Endothelial cell of umbilical vein (primary cell): Measurements from ENCODE around the gene GPR78. TPM values are rescaled to one million over a fixed set of nuclear protein-coding genes. Genes with fewer than 3 reads are reported as not detected.

Experiments
- BruUV-seq: library from RNA; stranded (reverse); fragments of 400-500 nt; replicated peaks from 2 replicates; lab custom pipeline; 2021; lab: Mats Ljungman, UMichigan
- CTCF ChIA-PET: fragments of 300-600, 350-600 bp; sonication (Branson Sonifier 250); formaldehyde crosslinking; loops from one replicate; lab custom pipeline; 2021; ENCODE audit warnings: antibody characterized with exemption, inconsistent platforms; lab: Charles Lee
- POLR2A ChIA-PET: fragments of 300-600, 350-600 bp; sonication (Branson Sonifier 250); formaldehyde crosslinking; loops from one replicate; lab custom pipeline; 2021; ENCODE audit warnings: antibody characterized with exemption, inconsistent platforms; lab: Charles Lee
- DNase-seq: peaks from one replicate; pipeline ENCODE4 v3.0.0-alpha.2; 2011; ENCODE audit warnings: low read depth, low spot score
- FAIRE-seq: peaks from 2 replicates; lab custom pipeline; 2011; peaks lifted over from hg19 to GRCh38; lab: Jason Lieb, UNC
- H2AFZ ChIP-seq: 2 replicates; pipeline ENCODE4 v1.6.0; 2012; ENCODE audit warnings: low read depth, low read length, control low read depth, inconsistent platforms
- H3K27ac ChIP-seq: 2 replicates; pipeline ENCODE4 v1.5.1; 2011; ENCODE audit warnings: low read depth, mild to moderate bottlenecking, control low read depth, low read length, moderate library complexity; ENCODE audit not compliant: insufficient read depth
- H3K27me3 ChIP-seq, 2 experiments: 2 replicates each; pipeline versions ENCODE4 v1.6.0 to v1.6.1; 2011; ENCODE audit warnings: low read length in 2 of 2, mixed read lengths in 1 of 2; ENCODE audit not compliant: control insufficient read depth in 2 of 2, insufficient read depth in 2 of 2
- H3K36me3 ChIP-seq, 2 experiments: 2 replicates in 1 of 2; 3 replicates in 1 of 2; pipeline ENCODE4 v1.5.1; 2011; ENCODE audit warnings: low read length in 2 of 2, mild to moderate bottlenecking in 1 of 2, moderate library complexity in 1 of 2; ENCODE audit not compliant: control insufficient read depth in 2 of 2, insufficient read depth in 2 of 2; ENCODE audit errors: extremely low read depth in 1 of 2
- H3K4me1 ChIP-seq: 3 replicates; pipeline ENCODE4 v1.5.1; 2011; ENCODE audit warnings: mild to moderate bottlenecking, low read length; ENCODE audit not compliant: control insufficient read depth, insufficient read depth; ENCODE audit errors: extremely low read depth
- H3K4me2 ChIP-seq: 2 replicates; pipeline ENCODE4 v1.6.1; 2011; ENCODE audit warnings: low read length, control low read depth, mixed read lengths; ENCODE audit not compliant: insufficient read depth
- H3K4me3 ChIP-seq, 3 experiments: fragments of 200-600 bp in 1 of 3; sonication (generic), shearing (Covaris generic) in 1 of 3; replicated peaks in 1 of 3; 2 replicates each; pipeline ENCODE4 v1.5.1; 2011 to 2016; ENCODE audit warnings: control low read depth in 3 of 3, low read length in 3 of 3, mild to moderate bottlenecking in 2 of 3, inconsistent platforms in 1 of 3, low read depth in 1 of 3, moderate library complexity in 1 of 3; ENCODE audit not compliant: insufficient read depth in 1 of 3
- H3K79me2 ChIP-seq: 2 replicates; pipeline ENCODE4 v1.6.0; 2012; ENCODE audit warnings: low read length, inconsistent platforms; ENCODE audit not compliant: control insufficient read depth, insufficient read depth
- H3K9ac ChIP-seq: replicated peaks from 2 replicates; pipeline ENCODE3; 2011; ENCODE audit warnings: low read length, control low read depth; ENCODE audit not compliant: insufficient read depth; ENCODE audit errors: extremely low read depth
- H3K9me1 ChIP-seq: replicated peaks from 3 replicates; pipeline ENCODE4 v1.6.0; 2011; ENCODE audit warnings: mild to moderate bottlenecking, low read length; ENCODE audit not compliant: control insufficient read depth, insufficient read depth; ENCODE audit errors: extremely low read depth
- H3K9me3 ChIP-seq: replicated peaks from 2 replicates; pipeline ENCODE4 v1.5.1; 2012; ENCODE audit warnings: low read length, inconsistent platforms; ENCODE audit not compliant: control insufficient read depth, insufficient read depth
- H4K20me1 ChIP-seq: replicated peaks from 2 replicates; pipeline ENCODE3; 2011; ENCODE audit warnings: mild to moderate bottlenecking, low read length; ENCODE audit not compliant: control insufficient read depth, insufficient read depth; ENCODE audit errors: extremely low read depth
- EZH2 ChIP-seq: IDR thresholded peaks from 2 replicates; pipeline ENCODE4 v1.6.1; 2012; ENCODE audit warnings: borderline replicate concordance, low read depth, mild to moderate bottlenecking, moderate library complexity, low read length, inconsistent platforms; ENCODE audit not compliant: severe bottlenecking
- FOS ChIP-seq: IDR thresholded peaks from 2 replicates; pipeline ENCODE4 v1.6.1; 2011; ENCODE audit warnings: mild to moderate bottlenecking, low read length, moderate library complexity, borderline replicate concordance; ENCODE audit not compliant: insufficient read depth
- GATA2 ChIP-seq: IDR thresholded peaks from 2 replicates; pipeline ENCODE4 v1.7.0; 2011; ENCODE audit warnings: low read depth, mild to moderate bottlenecking, moderate library complexity, mixed read lengths, low read length; ENCODE audit not compliant: insufficient read length, insufficient read depth
- MYC ChIP-seq: IDR thresholded peaks from one replicate; pipeline ENCODE4 v1.6.1; 2011; ENCODE audit warnings: mild to moderate bottlenecking, low read depth, low read length
- POLR2A ChIP-seq: IDR thresholded peaks from 2 replicates; pipeline ENCODE4 v1.6.1; 2012; ENCODE audit warnings: low read depth, mild to moderate bottlenecking, control low read depth, low read length
- POLR2AphosphoS5 ChIP-seq: IDR thresholded peaks from 2 replicates; pipeline ENCODE4 v1.6.1; 2012; ENCODE audit warnings: low read depth, mild to moderate bottlenecking, control low read depth, low read length, moderate library complexity; ENCODE audit not compliant: insufficient read depth
- dilution Hi-C: fragments of 300-500 bp; cut with MboI; formaldehyde crosslinking; loops from one replicate; pipeline ENCODE4 v1.15.0; 2019; ENCODE audit warnings: low sequenced_read_pairs; ENCODE audit not compliant: extremely low pct_ligation_motif_present
- intact Hi-C: fragments of 100-400 bp; cut with micrococcal nuclease; formaldehyde crosslinking; loops from one replicate; pipeline ENCODE4 v1.10.0; 2022
- polyA plus RNA-seq, 4 experiments: library from polyadenylated mRNA; depleted of rRNA in 3 of 4; stranded (reverse) in 3 of 4; unstranded in 1 of 4; fragments of >200 nt; gene quantifications; 2 replicates each; pipeline versions ENCODE4 v1.2.1 to v1.2.3, GENCODE V29; 2011 to 2012; ENCODE audit warnings: missing spikeins in 1 of 4
- total RNA-seq: library from RNA; stranded (reverse); gene quantifications from 2 replicates; pipeline ENCODE4 v1.2.3, GENCODE V29; 2021
- TF ChIP-seq, protein P1 (sequence below), 2 donors: IDR thresholded peaks; 1 replicate in 1 of 2; 2 replicates in 1 of 2; pipeline ENCODE4 v1.5.1; 2011; ENCODE audit warnings: low read length in 2 of 2, mild to moderate bottlenecking in 2 of 2, moderate library complexity in 2 of 2, control low read depth in 1 of 2, inconsistent platforms in 1 of 2, low read depth in 1 of 2; ENCODE audit not compliant: insufficient read depth in 1 of 2; ENCODE audit errors: extremely low read depth in 1 of 2

The GPR78 gene
- total and polyA plus RNA-seq, 2 donors (not counting 3 experiments of a cell fraction or from before 2014, with no cell fraction given): not detected

DNA sequence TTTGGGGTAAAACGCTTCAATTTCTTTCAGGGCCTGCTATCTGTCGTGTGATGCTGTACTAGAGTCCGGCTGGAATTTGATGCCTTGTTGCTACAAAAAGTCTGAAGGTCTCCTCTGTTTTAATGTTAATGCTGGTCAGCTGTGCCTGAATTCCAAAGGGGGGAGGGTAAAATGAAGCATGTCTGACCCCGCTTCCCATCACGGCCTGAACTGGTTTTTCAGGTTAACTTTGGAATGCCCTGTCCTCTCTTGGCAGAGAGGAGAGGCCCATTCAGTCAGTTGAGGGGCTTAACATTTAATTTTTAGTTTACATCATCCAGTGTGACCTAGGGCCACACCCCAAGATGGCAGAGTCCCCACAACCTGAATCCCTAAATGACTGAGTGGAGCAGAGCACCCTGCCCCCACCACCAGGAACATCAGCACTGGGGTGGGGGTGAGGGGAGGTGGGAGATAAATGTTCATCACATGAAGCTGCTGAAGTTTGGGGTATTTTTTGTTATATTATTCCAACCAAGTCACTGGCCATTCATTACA is 47.9 kb upstream of the GPR78 start:
- Histone ChIP-seq H3K36me3 (no peaks in the 10 kb centered on the region), H3K9ac (no peak overlapping the region), H3K27me3 (no peaks in the 10 kb centered on the region), H3K4me2 (no peak overlapping the region), H3K9me3 (no peaks in the 10 kb centered on the region), H3K4me3 (no peak overlapping the region), H3K27ac (no peak overlapping the region), H3K79me2 (no peaks in the 10 kb centered on the region), H3K4me1 (no peaks in the 10 kb centered on the region), H2AFZ (no peak overlapping the region), H4K20me1 (no peaks in the 10 kb centered on the region), H3K9me1 (no peaks in the 10 kb centered on the region)
- no TSS peak for BruUV-seq
- POLR2A ChIA-PET: no interaction called here
- FAIRE-seq (no peak), DNase-seq (no peak)
- TF ChIP-seq POLR2A (no peak), GATA2 (no peak), MYC (no peak)
- CTCF ChIA-PET: no interaction called here
- intact Hi-C loops: no loop called here
- dilution Hi-C loops: no loop called here

DNA sequence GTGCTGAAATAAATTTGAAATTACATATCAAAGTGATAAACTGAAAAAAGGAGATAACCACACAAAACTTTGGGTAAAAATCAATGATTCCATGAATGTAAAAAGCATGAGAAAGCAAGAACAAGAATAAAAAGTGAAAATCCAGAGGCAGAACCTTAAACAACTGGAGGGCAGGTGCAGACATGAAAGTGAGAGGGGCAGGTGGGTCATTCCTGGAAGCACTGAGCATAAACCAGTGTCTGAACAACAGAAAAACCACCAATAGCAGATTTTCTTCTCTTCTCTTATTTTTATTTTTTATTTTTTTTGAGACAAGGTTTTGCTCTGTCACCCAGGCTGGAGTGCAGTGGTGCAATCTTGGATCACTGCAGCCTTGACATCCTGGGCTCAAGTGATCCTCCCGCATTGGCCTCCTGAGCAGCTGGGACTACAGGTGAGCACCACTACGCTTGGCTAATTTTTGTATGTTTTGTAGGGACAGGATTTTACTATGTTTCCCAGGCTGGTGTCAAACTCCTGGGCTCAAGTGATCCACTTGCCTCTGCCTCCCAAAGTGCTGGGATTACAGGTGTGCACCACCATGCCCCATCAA is 46.8 kb upstream of the GPR78 start:
- BruUV-seq: no TSS peak
- H3K4me3 ChIP-seq: no peak overlapping the region
- intact Hi-C loops (no loop called here), dilution Hi-C loops (no loop called here)
- no peak overlapping the region for H2AFZ ChIP-seq
- FAIRE-seq: no peak
- H3K79me2 ChIP-seq: no peaks in the 10 kb centered on the region
- ChIA-PET CTCF (no interaction called here), POLR2A (no interaction called here)
- H4K20me1 ChIP-seq: no peaks in the 10 kb centered on the region
- H3K9me1 ChIP-seq: no peaks in the 10 kb centered on the region
- H3K9me3 ChIP-seq: no peaks in the 10 kb centered on the region
- no peak for DNase-seq
- no peak overlapping the region for H3K9ac ChIP-seq
- no peaks in the 10 kb centered on the region for H3K4me1 ChIP-seq
- no peaks in the 10 kb centered on the region for H3K27me3 ChIP-seq
- no peak overlapping the region for H3K4me2 ChIP-seq
- H3K27ac ChIP-seq: no peak overlapping the region
- TF ChIP-seq GATA2: no peak
- no peak for TF ChIP-seq POLR2A
- no peak for TF ChIP-seq FOS
- TF ChIP-seq, protein P1, sequence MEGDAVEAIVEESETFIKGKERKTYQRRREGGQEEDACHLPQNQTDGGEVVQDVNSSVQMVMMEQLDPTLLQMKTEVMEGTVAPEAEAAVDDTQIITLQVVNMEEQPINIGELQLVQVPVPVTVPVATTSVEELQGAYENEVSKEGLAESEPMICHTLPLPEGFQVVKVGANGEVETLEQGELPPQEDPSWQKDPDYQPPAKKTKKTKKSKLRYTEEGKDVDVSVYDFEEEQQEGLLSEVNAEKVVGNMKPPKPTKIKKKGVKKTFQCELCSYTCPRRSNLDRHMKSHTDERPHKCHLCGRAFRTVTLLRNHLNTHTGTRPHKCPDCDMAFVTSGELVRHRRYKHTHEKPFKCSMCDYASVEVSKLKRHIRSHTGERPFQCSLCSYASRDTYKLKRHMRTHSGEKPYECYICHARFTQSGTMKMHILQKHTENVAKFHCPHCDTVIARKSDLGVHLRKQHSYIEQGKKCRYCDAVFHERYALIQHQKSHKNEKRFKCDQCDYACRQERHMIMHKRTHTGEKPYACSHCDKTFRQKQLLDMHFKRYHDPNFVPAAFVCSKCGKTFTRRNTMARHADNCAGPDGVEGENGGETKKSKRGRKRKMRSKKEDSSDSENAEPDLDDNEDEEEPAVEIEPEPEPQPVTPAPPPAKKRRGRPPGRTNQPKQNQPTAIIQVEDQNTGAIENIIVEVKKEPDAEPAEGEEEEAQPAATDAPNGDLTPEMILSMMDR (IDR thresholded peaks at IDR 0.05; ENCODE audit: extremely low read depth in 1 of 2, insufficient read depth in 1 of 2, low read depth in 1 of 2, low read length in 2 of 2): no peak
- no peak for TF ChIP-seq POLR2AphosphoS5
- TF ChIP-seq EZH2: no peak
- H3K36me3 ChIP-seq: no peaks in the 10 kb centered on the region
